Nephron progenitor cell (in vitro differentiated cells): Measurements from ENCODE around the gene SENP6.
"Not testable (repeated sequence)": the region's sequence is repeated elsewhere in the genome, so short reads cannot be mapped to it uniquely, and the experiment has no call there.

Source experiments
- DNase-seq: peaks from one replicate; pipeline ENCODE4 v3.0.0; 2021
- H3K27ac Mint-ChIP-seq: 2 replicates; pipeline ENCODE4 v1.8.0; 2021; ENCODE audit warnings: mild to moderate bottlenecking, moderate library complexity, mixed read lengths
- H3K27me3 Mint-ChIP-seq: 2 replicates; pipeline ENCODE4 v1.8.0; 2021; ENCODE audit warnings: mild to moderate bottlenecking, low read depth, mixed read lengths; ENCODE audit not compliant: poor library complexity
- H3K36me3 Mint-ChIP-seq: 2 replicates; pipeline ENCODE4 v1.8.0; 2021; ENCODE audit warnings: low read depth, mixed read lengths
- H3K4me1 Mint-ChIP-seq: 2 replicates; pipeline ENCODE4 v1.8.0; 2021; ENCODE audit warnings: mixed read lengths
- H3K4me3 Mint-ChIP-seq: 2 replicates; pipeline ENCODE4 v1.8.0; 2021; ENCODE audit warnings: mild to moderate bottlenecking, moderate library complexity, mixed read lengths
- H3K9me3 Mint-ChIP-seq: 2 replicates; pipeline ENCODE4 v1.8.0; 2021; ENCODE audit warnings: mild to moderate bottlenecking, moderate library complexity, mixed read lengths
- TF ChIP-seq, protein P1 (sequence below): fragments of 200-600 bp; sonication (generic); IDR thresholded peaks from 2 replicates; pipeline ENCODE4 v1.5.0; 2021; ENCODE audit warnings: antibody characterized with exemption

Gene SENP6

GRCh38 chr6:75624988-75625387 is 23.3 kb downstream of the SENP6 start:
- TF ChIP-seq, protein P1, sequence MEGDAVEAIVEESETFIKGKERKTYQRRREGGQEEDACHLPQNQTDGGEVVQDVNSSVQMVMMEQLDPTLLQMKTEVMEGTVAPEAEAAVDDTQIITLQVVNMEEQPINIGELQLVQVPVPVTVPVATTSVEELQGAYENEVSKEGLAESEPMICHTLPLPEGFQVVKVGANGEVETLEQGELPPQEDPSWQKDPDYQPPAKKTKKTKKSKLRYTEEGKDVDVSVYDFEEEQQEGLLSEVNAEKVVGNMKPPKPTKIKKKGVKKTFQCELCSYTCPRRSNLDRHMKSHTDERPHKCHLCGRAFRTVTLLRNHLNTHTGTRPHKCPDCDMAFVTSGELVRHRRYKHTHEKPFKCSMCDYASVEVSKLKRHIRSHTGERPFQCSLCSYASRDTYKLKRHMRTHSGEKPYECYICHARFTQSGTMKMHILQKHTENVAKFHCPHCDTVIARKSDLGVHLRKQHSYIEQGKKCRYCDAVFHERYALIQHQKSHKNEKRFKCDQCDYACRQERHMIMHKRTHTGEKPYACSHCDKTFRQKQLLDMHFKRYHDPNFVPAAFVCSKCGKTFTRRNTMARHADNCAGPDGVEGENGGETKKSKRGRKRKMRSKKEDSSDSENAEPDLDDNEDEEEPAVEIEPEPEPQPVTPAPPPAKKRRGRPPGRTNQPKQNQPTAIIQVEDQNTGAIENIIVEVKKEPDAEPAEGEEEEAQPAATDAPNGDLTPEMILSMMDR: no peak
- no peak for DNase-seq
- H3K9me3 Mint-ChIP-seq: peaks cover 4% of the 10 kb centered on the region
- H3K27me3 Mint-ChIP-seq: no peaks in the 10 kb centered on the region
- no peak overlapping the region for H3K4me3 Mint-ChIP-seq
- peaks cover 59% of the 10 kb centered on the region for H3K36me3 Mint-ChIP-seq
- H3K4me1 Mint-ChIP-seq: no peaks in the 10 kb centered on the region
- H3K27ac Mint-ChIP-seq: no peak overlapping the region

- H3K4me3 Mint-ChIP-seq: no peak overlapping the region
- no peaks in the 10 kb centered on the region for H3K9me3 Mint-ChIP-seq
- H3K4me1 Mint-ChIP-seq: no peaks in the 10 kb centered on the region
- DNase-seq: no peak
- TF ChIP-seq, protein P1: no peak
- peaks cover 53% of the 10 kb centered on the region for H3K36me3 Mint-ChIP-seq
- H3K27me3 Mint-ChIP-seq: no peaks in the 10 kb centered on the region
- no peak overlapping the region for H3K27ac Mint-ChIP-seq
These were observed 24.9 kb downstream of the SENP6 start for GRCh38 chr6:75626561-75626960.

DNA sequence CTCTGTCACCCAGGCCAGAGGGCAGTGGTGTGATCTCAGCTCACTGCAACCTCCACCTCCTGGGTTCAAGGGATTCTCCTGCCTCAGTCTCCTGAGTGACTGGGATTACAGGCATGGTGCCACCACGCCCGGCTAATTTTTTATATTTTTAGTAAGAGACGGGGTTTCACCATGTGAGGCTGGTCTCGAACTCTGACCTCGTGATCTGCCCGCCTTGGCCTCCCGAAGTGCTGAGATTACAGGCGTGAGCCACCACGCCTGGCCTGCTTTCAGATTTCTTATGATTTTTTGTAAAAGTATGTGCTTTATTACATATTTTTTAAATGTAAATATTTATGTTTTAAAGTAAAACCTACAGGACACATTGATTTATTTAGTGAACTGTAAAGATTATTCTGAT is 26.0 kb downstream of the SENP6 start:
- not testable (repeated sequence) for DNase-seq, H3K27me3 Mint-ChIP-seq, H3K4me1 Mint-ChIP-seq, H3K9me3 Mint-ChIP-seq, H3K27ac Mint-ChIP-seq, H3K4me3 Mint-ChIP-seq
- peaks cover 50% of the 10 kb centered on the region for H3K36me3 Mint-ChIP-seq

- DNase-seq: no peak
- H3K27ac Mint-ChIP-seq: no peak overlapping the region
- no peak overlapping the region for H3K4me3 Mint-ChIP-seq
- H3K9me3 Mint-ChIP-seq: no peaks in the 10 kb centered on the region
- no peaks in the 10 kb centered on the region for H3K4me1 Mint-ChIP-seq
- H3K27me3 Mint-ChIP-seq: no peaks in the 10 kb centered on the region
- TF ChIP-seq, protein P1: no peak
- peaks cover 47% of the 10 kb centered on the region for H3K36me3 Mint-ChIP-seq
These were observed 30.4 kb downstream of the SENP6 start for GRCh38 chr6:75631859-75632635.

DNA sequence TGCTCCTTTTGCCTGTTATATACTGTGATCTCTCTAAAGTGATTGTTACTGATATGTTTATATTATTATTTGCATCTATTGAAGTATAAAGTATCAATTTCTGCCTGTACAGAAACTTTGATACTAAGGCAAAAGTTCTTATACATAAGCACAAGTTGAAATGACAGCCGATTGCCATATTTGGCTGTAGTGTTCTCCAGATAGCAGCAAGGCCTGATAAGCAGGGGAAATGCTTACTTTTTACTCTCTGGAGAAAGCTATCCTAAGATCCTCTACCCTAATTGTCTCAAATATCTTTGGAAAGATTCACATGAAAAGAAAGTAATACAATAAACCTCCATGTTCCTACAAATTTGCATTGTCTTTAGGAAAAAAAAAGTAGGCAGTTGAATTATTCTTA is 31.4 kb downstream of the SENP6 start:
- Mint-ChIP-seq H3K9me3 (no peaks in the 10 kb centered on the region), H3K27ac (no peak overlapping the region), H3K27me3 (no peaks in the 10 kb centered on the region), H3K36me3 (peaks cover 44% of the 10 kb centered on the region), H3K4me1 (no peaks in the 10 kb centered on the region), H3K4me3 (no peak overlapping the region)
- DNase-seq: no peak
- TF ChIP-seq, protein P1: no peak

DNA sequence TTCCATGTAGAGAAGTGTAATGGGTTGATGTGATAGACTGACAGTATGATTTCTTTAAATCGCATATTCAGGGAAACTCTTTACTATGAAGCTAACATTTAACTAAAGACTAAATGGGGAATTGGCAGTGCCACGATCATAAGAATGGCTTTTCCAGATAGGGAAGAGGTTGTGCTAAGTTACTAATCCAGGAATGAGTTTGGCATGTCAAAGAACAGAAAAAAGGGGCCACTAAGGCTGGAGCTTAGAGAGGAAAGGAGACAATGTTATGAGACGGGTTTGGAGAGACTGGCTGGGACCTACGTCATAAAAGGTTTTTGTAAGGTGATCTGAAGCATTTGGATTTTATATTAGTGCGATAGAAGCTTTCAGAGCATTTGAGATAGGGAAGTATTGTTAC is 40.6 kb downstream of the SENP6 start:
- H3K27me3 Mint-ChIP-seq: no peaks in the 10 kb centered on the region
- peaks cover 76% of the 10 kb centered on the region for H3K36me3 Mint-ChIP-seq
- peak overlapping the region; percentile 34 for H3K27ac Mint-ChIP-seq
- H3K4me3 Mint-ChIP-seq: no peak overlapping the region
- no peaks in the 10 kb centered on the region for H3K4me1 Mint-ChIP-seq
- TF ChIP-seq, protein P1: no peak
- DNase-seq: no peak
- H3K9me3 Mint-ChIP-seq: no peaks in the 10 kb centered on the region
